ENCODE results near the gene PSG5.
"Not testable (repeated sequence)": the region's sequence is repeated elsewhere in the genome, so short reads cannot be mapped to it uniquely, and the experiment has no call there.

GRCh38 chr19:43181869-43182771, 4.2 kb downstream of the PSG5 start:
- TF ChIP-seq CTCF (IDR thresholded peaks at IDR 0.05; ENCODE audit: insufficient read depth, low read length); REST (IDR thresholded peaks at IDR 0.05; ENCODE audit: insufficient replicate concordance, low read depth); POLR2AphosphoS5 (IDR thresholded peaks at IDR 0.05; ENCODE audit: low read depth); SPI1 (IDR thresholded peaks at IDR 0.05; ENCODE audit: borderline replicate concordance, low read depth); GABPA (IDR thresholded peaks at IDR 0.05; ENCODE audit: low read depth): not testable (repeated sequence)
